Activated naive CD4-positive, alpha-beta T cell (primary cell): ENCODE measurements around the gene PTPRN2.

Source experiments
- DNase-seq, 4 experiments: peaks; one replicate each; lab custom pipeline; 2025; lab: John Stamatoyannopoulos, UW

Gene PTPRN2

DNA sequence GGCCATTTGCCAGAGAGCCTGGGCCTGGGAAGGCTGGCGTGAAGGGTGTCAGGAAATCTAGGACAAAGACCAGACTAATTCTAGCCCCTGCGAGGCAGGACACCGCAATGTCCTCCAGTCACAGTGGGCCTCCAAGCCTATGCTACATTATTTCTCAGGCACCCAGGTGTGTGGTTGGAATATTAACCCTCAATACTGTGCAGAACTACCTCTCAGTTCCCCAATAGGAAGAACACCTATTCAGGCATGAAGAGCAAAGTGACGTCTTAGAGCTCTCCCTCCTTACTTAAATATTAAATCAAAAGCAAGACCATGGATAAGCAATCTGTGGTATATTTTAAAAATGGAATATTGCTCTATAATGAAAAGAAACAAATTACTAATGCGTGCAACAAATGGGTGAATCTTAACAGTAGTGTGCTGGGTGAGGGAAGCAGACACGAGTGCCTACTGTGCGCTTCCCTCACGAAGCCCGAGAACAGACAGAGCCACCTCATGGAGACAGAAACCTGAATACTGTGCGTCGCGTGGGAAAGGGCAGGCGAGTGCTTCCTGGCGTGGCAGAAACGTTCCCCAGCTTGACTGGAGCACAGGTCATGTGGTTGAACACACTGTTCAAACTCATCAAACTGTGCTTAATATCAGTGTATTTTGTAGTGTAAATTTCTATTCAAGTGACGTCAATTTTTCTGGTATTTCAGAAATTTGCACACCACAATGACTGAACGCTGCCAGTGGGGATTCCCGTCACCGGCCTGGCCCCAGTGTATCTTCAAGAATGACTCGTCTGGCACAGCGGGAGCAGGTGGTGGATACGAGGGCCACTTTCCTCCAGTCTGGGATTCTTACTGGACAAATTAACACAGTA, 15.5 kb upstream of the PTPRN2 start:
- DNase-seq, result no peak

DNA sequence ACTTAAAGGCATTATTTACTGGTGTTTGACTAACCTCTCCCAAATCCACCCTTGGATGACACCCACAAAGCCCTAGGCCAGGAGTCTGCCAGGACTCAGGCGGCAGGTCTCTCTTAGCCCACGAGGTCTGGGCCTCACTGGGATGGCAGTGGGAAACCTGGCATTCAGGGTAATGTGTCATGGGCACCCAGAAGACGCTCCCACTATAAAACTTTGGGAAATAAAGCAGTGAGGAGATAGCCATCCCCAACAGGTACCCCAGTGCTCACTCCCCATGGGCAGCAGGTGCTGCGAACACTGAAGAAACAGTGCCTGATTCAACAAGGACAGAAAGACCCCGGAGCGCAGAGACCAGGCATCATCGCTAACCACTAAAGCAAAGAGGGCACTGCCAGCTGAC, 14.4 kb upstream of the PTPRN2 start:
- no peak for DNase-seq

DNA sequence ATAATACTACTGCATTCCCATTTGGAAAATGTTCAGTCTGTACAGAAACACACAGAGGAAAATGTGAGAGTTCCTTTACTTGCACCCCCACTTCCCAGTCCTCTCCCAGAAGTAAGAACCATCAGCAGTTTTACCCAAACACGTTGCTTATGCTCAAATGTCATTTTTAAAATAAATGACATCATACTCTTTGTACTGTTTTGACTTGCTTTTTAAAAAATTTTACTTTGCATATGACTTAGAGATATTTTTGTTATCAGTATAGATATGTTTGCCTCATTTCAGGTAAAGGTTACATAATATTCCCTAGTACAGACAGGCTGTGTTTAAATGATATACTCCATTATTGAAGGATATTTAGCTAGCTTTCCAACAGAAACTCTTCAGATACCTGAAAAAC, 13.5 kb upstream of the PTPRN2 start:
- no peak for DNase-seq

DNA sequence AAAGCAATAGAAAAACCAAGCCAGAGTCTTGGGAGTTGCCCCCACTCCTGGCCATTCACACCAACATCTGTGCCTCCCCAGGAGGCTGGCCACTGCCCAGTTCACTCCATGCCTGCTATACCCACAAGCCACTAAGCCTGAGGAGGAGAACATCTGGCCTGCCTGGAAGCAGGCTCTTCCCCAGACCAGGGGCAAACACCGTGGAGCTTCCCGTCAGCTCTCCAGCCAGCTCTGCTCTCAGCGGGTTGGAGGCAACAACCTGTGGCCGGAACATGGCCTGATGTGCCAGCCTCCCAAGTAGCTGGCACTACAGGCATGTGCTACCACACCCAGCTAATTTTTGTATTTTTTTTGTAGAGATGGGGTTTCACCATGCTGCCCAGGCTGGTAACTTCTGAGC, 9.1 kb upstream of the PTPRN2 start:
- no peak for DNase-seq

DNA sequence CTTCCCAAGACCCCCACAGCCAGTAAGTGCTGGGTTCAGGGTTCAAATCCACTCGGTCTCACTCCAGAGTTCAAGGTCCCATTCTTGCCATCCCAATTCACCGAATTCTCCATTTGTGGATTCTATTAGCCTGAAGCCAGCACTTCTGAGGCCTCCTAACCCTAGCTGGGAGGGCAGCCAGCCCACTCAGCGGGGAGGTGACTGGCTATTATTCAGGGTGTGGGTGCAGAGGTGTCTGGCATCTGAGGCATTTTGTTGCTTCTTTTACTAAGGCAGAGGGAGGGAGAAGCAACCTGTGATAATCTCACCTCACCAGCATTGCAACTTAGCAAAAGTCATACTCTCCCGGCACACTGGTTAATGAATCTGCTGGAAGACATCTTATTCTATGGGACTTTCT, 8.7 kb upstream of the PTPRN2 start:
- DNase-seq, result no peak

DNA sequence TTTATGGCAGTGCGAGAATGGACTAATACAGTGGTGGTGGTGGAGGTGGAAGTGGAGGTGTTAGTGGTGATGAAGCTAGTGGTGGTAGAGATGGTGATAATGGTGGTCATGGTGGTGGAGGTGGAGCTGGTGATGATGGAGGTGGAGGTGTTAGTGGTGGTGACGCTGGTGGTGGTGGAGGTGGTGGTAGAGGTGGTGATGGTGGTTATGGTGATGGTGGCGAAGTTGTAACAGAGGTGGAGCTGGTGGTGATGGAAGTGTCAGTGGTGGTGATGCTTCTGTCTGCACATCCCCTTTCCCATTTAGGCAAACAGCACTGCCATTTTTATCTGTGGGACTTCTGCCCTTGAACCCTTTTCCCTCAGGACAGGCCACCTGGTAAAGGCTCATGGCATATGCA, 7.4 kb upstream of the PTPRN2 start:
- DNase-seq, result no peak

DNA sequence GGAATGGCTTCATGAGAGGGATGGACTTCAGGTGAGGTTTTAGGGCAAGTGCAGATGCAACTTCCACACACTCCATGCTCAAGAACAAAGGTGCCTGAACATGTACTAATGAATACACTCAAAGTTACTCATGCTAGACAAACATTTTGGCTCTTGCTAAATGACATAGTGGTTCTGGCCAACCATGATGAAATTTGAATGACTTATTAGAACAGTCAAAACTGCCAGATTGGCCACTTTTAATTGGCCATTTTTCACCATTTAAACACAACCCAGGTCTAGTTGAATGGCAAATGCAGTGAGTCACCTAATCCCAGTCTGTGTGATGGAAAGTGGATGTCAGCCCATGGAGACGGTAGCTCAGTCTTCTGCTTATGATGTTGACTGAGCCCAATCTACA, 4.9 kb upstream of the PTPRN2 start:
- DNase-seq, result no peak

DNA sequence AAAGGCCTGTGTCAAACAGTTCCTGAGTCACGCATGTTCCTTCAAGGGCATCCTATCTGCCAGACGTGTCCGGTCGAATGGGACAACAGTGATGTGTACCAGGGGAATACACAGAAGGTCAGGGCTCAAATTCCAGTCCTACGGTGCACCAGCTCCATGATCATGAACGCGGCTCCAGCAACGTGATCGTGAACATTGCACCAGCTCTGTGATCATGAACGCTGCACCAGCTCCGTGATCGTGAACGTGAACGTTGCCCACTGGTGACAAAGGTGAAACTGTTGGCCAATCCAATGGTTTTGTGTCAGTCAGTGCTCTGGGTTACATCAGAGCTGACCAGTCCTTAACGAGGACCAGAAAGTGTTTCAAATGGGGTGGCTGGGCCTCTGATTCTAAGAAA, 4.3 kb upstream of the PTPRN2 start:
- DNase-seq, result no peak

DNA sequence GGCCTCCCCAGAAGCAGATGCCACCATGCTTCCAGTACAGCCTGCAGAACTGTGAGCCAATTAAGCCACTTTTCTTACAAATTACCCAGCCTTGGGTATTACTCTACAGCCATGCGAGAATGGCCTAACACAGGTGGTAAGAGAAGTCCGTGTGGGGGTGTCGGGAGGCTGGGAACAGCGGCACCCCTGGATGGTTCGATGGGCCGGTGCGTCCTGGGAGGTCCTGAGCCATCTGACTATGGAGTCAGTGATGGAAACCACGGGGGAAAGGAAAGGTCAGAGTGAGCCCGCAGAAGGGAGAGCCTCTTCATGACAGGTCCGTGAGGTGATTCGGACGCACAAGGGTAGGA, 2.5 kb upstream of the PTPRN2 start:
- DNase-seq, result no peak

DNA sequence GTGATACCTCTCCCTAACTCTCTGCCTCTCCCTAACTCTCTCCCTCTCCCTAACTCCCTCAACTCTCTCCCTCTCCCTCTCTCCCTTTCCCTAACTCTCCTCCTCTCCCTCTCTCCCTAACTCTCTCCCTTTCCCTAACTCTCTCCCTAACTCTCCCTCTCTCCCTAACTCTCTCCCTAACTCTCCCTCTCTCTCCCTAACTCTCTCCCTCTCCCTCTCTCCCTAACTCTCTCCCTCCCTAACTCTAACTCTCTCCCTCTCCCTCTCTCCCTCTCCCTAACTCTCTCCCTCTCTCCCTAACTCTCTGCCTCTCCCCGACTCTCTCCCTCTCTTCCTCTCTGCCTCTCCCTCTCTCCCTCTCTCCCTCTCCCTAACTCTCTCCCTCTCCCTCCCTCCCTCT, 2.0 kb upstream of the PTPRN2 start:
- DNase-seq, result no peak

DNA sequence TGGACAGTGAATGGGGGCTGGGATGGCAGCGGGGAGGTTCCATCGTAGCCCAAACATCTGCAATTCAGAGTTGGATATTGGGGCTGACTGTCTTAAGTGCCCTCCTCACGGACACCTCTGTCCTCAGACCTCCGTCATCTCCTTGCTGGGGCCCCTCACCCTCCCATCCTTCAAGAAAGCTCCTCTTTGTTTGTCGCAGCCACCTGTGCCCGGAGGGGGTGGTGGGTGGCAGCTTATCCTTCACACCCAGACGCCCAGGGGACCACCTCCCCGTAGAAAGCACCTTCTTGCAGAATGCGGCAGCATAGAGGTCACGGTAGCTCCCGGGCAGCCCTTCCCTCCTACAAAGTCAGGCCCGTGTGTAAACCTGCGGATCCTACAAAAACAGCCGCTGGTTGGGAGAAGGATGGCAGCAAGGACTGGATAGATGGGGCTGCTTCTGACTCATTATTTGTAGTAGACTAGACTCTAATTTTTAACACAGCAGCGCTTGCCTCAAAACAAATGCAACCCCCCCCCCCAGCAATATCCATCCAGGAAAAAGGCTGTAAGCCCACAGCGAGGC, 1.3 kb upstream of the PTPRN2 start:
- DNase-seq, result no peak

DNA sequence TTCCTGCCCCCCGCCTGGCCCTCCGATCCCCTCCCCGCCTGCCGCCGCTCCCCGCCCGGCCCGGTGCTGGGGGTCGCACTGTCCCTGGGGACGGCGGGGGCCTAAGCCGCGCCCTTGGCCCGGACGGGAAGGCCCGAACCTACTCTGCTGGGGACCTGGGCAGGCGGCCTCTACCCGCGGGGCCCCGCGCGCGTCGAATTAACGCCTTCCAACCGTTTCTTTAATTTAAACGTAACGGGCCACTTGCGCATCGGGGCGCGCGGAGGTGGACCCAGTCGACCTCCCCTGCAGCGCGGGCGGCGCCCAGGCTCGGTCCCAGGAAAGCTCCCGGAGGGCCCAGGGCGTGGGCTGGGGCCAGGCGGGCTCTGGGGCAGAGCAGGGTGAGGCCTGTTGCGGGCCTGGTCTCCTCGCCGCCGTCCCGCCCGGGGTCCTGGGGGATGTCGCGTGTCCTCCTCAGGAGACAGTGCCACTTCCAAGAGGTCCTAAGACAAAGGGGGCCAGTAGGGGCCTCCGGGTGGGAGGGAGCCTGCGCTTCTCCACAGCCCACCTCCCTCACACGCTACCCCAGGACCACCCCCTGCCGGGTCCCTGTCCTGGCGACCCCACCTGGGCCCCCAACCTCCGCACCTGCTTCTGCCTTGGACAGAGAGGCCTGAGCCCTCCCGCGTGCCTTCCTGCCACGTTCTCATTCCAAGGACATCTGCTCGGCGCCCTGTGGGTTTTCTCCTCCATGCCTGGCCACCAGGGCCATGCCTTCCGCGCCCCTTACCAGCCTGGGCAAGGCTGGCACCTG, 658 bp upstream of the PTPRN2 start:
- no peak for DNase-seq

DNA sequence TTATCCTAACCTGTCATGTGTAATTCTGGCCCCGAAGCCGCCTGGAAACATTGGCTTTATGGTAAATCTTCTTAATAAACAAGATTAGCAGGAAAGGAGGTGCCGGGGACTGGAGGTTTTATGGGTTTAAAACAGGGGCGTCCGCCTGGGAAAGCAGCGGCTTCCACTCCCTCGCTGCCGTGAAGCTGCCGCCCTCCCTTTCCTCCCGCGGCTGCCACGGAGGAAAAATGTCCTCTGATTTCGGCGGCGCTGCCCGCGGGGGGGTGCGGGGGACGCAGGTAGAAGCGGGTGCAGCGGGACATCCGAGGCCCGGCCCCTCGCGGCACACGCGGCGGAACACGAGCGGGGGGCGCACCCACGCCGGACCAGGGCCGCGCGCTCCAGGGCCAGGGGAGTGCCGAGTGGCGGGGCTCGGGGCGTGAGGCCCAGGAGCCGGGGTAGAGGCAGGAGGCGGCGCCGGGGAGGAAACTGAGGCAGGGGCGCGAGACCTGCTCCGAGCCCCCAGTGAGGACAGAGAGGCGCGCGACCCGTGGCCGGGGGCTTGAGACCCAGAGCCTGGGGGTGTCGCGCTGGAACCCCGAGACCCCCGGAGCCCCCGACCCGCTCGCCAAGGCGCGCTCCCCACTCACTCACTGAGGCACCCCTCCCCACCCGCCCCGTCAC, 993 bp downstream of the PTPRN2 start:
- DNase-seq, result no peak

DNA sequence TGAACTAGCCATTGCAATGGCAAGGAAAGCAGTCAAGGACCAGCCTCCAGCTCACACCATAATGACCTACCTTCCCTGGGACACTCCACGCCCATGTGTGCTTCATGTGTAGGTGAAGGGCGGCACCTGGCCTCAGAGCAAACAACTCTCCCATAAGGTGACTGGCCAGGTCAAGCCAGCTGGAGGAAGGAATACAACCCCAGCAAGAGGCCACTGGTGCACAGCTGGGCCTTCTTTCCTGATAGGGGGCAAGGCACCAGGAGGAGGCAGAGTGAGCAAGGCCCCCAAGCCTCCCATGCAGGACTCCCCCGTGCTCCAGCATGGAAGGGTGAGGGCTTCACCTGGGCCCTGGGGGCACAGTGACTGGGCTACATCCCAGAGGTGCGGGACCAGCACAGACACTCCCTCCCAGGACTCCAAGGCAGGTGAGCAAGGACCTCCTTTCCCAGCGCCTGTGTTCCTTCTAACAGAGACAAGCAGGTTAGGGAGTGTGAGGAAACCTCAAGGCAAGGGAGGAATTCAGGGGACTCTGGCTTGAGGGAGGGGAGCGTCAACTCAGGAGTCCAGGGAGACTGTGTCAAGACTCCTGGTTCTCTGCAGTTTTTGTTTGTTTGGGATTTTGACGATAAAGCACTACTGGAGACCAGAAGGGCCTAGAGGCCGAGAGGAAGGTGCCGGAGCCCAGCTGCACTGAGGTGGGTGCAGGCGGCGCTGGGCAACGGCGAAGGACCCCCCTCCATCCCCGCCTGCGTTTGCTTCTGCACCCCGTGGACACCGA, 1.7 kb downstream of the PTPRN2 start:
- no peak for DNase-seq

DNA sequence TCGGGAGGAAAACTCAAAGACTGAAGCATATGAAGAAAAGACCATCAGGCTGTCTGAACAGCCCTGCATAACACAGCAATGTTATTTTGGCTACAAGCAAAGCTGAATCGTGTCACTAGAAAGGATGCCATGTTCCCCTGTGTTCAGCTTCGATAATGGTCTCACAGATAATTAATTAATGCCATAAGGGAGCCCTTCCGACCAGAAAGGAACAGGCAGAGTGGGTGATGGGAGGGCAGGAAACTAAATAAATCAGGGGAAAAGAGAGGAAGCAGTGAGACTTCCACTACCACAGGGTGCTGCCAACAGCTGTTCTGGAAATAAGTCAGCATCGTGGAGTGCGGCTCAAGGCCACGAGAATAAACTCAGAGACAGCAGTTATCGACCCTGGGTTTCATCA, 3.2 kb downstream of the PTPRN2 start:
- no peak for DNase-seq

DNA sequence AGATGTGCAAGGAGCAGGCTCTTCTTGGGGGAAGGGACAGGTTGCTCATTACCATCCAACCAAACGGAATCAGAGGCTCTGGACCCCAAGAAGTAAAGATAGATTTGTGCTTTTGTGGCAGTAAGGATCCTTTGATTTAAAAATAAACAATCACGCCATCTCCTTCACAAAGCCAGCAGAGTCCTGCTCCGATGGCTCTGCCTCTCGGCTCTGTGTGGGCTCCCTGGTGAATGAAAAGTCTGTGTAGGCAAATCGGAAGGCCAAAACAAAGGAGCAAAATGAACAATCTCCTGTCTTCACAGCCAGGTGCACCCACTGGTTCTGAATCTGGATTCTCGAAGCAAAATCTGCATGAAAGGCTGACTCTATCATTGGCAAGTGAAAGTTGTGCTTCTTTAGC, 3.8 kb downstream of the PTPRN2 start:
- no peak for DNase-seq

DNA sequence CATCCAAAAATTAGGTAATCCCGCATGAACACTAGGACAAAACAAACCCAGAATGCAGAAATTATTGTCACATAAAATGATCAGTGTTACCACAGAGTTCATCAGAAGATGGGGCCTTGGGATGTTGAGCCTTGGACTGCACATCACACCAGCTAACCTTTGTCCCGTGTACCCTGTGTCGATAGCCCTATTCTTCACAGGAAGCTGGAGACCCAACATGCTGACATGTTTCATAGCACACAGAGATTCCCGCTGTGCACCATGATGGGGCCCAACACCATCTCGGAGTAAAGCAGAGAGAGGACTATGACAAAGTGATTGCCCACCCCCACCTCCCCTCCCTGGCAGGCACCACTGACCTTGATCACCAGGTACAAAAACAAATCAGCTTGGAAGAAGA, 4.5 kb downstream of the PTPRN2 start:
- no peak for DNase-seq

DNA sequence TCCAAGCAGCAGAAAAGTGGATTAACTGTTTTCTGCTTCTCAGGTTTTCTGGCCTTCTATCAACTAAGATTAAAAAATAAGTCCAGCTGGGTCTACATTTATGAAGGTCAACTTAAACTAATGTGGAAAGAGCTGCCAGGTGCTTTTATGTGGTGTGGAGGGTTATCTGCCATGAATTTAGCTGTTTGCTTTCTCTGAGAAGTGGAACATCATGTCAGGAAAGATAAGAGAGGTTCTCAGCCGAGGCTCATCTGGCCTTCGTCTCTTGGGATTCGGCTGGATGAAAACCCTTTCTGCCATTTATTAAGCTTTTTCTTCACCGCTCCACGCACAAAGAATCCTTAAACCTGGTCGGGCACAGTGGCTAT, 5.5 kb downstream of the PTPRN2 start:
- no peak for DNase-seq

DNA sequence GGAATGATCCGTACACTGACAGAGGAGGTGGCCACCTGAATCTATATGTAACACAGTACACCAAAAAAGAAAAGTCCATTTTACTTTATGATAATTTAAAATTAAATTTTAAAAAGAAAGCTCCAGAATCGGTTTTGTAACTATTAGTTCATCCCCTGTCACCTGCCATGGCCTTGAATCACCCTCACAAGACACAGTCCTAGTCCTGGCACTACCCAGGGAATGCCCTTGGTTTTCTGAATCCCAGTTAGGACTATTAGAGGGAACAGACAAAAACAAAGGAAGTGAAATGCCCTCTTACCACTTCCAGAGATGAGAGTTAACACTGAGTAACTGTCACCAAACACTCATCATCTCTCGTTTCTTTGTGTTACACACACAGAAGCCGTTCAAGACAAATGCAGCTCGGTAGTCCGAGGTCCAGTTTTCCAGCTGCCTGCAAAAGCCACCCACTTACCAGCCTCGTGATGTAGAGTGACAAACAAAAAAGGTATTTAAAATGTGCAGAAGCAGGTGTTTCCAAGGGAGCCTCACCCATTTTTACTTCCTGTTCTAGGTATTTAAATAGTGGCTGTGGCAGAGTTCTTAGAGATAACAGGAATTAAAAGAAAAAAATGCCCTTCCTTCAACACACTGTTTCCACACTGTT, 6.1 kb downstream of the PTPRN2 start:
- DNase-seq, result no peak

DNA sequence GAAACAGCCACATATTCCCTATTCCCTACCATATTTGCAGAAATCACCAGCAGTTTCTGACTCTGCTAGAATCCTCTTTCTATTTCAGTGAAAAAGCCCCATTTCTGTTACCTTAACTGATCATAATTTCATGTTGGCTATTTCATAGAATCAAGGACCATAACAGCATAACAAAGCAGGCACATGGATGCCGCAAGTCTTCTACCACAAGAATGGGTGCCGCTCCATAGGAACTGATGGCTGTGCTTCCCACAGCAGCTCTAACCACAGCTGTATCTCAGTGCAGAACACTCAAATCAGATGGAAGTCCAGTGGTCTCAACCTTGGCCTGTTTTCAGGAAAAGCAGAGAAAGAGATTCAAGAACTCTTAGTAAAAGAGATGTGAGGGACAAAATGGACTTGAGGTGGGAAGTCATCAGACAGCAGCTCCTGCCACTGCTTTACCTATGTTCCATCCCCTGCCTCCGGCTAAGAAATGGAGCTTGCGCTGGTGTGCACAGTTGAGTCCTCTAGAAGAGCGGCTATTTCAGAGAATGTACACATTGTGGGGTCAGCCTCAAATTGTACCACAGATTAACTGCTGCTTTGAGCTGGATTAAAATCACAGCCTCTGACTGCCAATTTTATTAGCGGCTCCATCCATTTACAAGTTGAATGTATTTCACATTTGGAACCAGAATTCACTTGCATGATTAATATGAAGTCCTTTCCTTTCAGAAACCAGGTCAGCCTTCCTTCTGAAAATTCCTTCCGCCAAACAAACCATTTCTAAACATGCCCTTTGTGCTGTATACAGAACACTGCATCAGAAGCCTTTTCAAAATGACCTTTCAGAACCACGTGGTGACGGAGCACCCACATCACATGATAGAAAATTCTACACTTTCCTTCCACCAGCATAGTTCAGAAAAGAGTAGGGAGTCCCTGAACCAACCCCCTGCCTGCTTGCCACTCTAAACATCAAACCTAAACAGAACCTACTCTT, 7.7 kb downstream of the PTPRN2 start:
- DNase-seq, result no peak
